ENCODE data around the gene BRINP3. TPM values are rescaled to one million over a fixed set of nuclear protein-coding genes. Genes with fewer than 3 reads are reported as not detected.
A peak's percentile ranks its signal among the peaks of the same experiment; 100 is the strongest.

The BRINP3 gene
- total and polyA plus RNA-seq, 12 donors: 0.10 to 3.0 (median 0.83) TPM; not detected in 5

DNA sequence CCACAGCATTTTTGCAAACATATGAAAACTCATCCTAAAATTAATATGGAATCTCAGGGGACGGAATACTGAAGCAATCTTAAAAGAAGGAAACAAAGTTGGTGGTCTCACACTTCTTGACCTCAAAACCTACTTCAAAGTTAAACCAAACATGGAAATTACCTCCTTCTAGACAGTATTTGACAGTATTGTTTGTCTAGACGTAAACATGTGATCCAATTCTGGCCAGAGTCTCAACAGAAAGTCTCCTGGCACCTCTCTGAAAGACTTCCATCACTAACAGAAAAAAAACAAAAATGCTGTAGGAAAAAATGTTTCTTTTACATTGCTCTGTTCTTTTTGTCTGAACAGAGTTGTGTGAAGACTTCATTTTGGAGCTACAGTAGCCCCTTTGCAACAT lies 99.7 kb downstream of the BRINP3 start:
- no peaks in the 10 kb centered on the region for H3K27me3 ChIP-seq
- TF ChIP-seq, protein P1, sequence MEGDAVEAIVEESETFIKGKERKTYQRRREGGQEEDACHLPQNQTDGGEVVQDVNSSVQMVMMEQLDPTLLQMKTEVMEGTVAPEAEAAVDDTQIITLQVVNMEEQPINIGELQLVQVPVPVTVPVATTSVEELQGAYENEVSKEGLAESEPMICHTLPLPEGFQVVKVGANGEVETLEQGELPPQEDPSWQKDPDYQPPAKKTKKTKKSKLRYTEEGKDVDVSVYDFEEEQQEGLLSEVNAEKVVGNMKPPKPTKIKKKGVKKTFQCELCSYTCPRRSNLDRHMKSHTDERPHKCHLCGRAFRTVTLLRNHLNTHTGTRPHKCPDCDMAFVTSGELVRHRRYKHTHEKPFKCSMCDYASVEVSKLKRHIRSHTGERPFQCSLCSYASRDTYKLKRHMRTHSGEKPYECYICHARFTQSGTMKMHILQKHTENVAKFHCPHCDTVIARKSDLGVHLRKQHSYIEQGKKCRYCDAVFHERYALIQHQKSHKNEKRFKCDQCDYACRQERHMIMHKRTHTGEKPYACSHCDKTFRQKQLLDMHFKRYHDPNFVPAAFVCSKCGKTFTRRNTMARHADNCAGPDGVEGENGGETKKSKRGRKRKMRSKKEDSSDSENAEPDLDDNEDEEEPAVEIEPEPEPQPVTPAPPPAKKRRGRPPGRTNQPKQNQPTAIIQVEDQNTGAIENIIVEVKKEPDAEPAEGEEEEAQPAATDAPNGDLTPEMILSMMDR (IDR thresholded peaks at IDR 0.05): no peak
- TF ChIP-seq POLR2A (IDR thresholded peaks at IDR 0.05): no peak
- no peak overlapping the region for H3K4me3 ChIP-seq
- H3K4me1 ChIP-seq (replicated peaks in 1 of 2): no peaks in the 10 kb centered on the region
- WGBS, 4 donors: 62 to 74% (median 69%) methylated on average over 2 of the region's 2 CpGs
- no peak overlapping the region for H3K27ac ChIP-seq
- no peaks in the 10 kb centered on the region for H3K9me3 ChIP-seq (replicated peaks in 1 of 3)
- H3K36me3 ChIP-seq (replicated peaks in 1 of 2): no peaks in the 10 kb centered on the region
- intact Hi-C loops (cut with DNase I): no loop called here
- no peak for DNase-seq

GRCh38 chr1:190377294-190377693 lies 100.4 kb downstream of the BRINP3 start:
- H3K9me3 ChIP-seq (replicated peaks in 1 of 3): no peaks in the 10 kb centered on the region
- WGBS, 4 donors: 70 to 79% (median 75%) methylated on average over 2 of the region's 2 CpGs
- no peak overlapping the region for H3K4me3 ChIP-seq
- intact Hi-C loops (cut with DNase I): no loop called here
- no peak overlapping the region for H3K27ac ChIP-seq
- TF ChIP-seq POLR2A (IDR thresholded peaks at IDR 0.05): no peak
- TF ChIP-seq, protein P1 (IDR thresholded peaks at IDR 0.05): no peak
- DNase-seq: no peak
- H3K36me3 ChIP-seq (replicated peaks in 1 of 2): no peaks in the 10 kb centered on the region
- no peaks in the 10 kb centered on the region for H3K4me1 ChIP-seq (replicated peaks in 1 of 2)
- no peaks in the 10 kb centered on the region for H3K27me3 ChIP-seq

- Histone ChIP-seq H3K27ac (no peak overlapping the region), H3K36me3 (replicated peaks in 1 of 2) (no peaks in the 10 kb centered on the region), H3K27me3 (no peaks in the 10 kb centered on the region), H3K4me1 (replicated peaks in 1 of 2) (no peaks in the 10 kb centered on the region), H3K4me3 (no peak overlapping the region), H3K9me3 (replicated peaks in 1 of 3) (no peaks in the 10 kb centered on the region)
- DNase-seq: no peak
- 26 to 57% (median 39%) methylated on average over 1 of the region's 1 CpG for WGBS, 4 donors
- TF ChIP-seq POLR2A (IDR thresholded peaks at IDR 0.05): no peak
- TF ChIP-seq, protein P1 (IDR thresholded peaks at IDR 0.05): no peak
- intact Hi-C loops (cut with DNase I): no loop called here
These were observed 101.6 kb downstream of the BRINP3 start for GRCh38 chr1:190376044-190376443.

DNA sequence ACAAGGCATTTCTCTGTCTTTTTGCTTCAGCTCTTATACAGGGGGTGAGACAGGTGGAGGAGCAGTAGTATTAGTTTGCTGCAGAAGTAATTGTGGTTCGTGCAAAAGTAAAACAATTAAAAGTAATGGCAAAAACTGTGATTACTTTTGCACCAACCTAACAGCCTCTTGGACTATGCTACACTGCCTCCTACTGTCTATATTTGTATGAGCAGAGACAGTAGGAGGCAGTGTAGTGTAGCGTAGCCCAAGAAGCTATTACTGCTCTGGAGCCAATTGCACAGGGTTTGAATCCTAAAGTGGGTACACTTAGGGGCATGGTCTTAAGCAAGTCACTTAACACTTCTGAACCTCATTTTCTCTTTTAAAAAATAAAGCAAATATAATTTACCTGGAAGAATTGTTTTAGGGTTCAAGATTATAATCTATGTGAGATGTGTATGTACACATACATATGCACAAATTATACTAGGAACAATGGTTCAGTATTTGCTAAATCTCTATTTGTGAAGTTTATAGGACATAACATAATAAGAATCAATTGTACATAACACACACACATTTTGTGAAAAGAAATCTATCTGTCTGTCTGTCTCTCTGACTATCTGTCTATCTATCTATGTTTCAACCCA lies 103.8 kb downstream of the BRINP3 start:
- WGBS, 4 donors: 28 to 48% (median 42%) methylated on average over 2 of the region's 2 CpGs

More for the DNA sequence above, 103.8 kb downstream of the BRINP3 start:
- H3K9me3 ChIP-seq (replicated peaks in 1 of 3): no peaks in the 10 kb centered on the region
- H3K36me3 ChIP-seq (replicated peaks in 1 of 2): no peaks in the 10 kb centered on the region
- H3K4me1 ChIP-seq (replicated peaks in 1 of 2): no peaks in the 10 kb centered on the region
- no peak overlapping the region for H3K27ac ChIP-seq
- peak in 1 of 7 donors; percentile 1 for DNase-seq
- H3K27me3 ChIP-seq: no peaks in the 10 kb centered on the region
- no peak overlapping the region for H3K4me3 ChIP-seq
- TF ChIP-seq POLR2A (IDR thresholded peaks at IDR 0.05): no peak
- TF ChIP-seq, protein P1 (IDR thresholded peaks at IDR 0.05): peak in 3 of 6 experiments; percentile 20 to 36 (median 31)
- intact Hi-C loops (cut with DNase I): no loop called here

All from adrenal gland (tissue), 12 donors.